GM19239 (cell line): Measurements from ENCODE around the gene PDK2.

Experiments
- DNase-seq: peaks from one replicate; pipeline ENCODE4 v3.0.0; 2011; ENCODE audit warnings: low spot score; ENCODE audit not compliant: insufficient read length
- FAIRE-seq: peaks from 2 replicates; lab custom pipeline; 2011; peaks lifted over from hg19 to GRCh38; lab: Jason Lieb, UNC

Gene PDK2

GRCh38 chr17:50145532-50146229 is 50.5 kb downstream of the PDK2 start:
- FAIRE-seq: no peak

DNA sequence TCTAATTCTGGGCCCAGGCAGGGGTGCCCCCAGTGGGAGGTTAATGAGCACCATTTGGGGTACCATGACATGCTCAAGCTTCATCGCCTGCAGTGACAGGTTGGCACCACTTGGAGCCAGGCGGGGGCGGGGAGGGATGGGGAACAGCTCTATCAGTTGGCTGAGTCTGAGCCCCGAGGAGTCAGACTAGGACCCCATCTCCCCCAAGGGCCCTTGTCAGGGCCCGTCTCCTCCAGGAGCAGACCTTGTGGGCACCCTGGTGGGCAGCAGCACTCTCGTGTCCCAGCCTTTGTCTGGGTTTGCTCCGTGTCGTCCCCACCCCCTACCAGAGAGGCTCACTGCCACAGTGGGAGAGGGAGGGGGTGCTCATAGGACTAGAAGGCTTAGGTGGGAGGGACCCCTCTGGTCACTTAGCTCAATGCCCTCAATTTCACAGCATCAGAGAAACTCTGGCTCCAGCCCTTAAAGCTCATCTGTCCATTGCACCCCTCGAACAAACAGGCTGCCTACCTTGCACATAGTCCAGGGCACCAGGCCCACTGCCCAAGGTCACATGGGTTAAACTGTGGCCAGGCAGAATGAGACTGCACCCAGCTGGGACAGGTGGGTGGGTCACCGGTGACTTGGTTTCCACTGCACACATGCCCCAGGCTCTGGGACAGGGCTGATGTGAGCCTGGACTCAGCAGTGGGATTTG is 51.2 kb downstream of the PDK2 start:
- DNase-seq (no peak), FAIRE-seq (no peak)

More at GRCh38 chr17:50145532-50146229, 50.5 kb downstream of the PDK2 start:
- DNase-seq: no peak

DNA sequence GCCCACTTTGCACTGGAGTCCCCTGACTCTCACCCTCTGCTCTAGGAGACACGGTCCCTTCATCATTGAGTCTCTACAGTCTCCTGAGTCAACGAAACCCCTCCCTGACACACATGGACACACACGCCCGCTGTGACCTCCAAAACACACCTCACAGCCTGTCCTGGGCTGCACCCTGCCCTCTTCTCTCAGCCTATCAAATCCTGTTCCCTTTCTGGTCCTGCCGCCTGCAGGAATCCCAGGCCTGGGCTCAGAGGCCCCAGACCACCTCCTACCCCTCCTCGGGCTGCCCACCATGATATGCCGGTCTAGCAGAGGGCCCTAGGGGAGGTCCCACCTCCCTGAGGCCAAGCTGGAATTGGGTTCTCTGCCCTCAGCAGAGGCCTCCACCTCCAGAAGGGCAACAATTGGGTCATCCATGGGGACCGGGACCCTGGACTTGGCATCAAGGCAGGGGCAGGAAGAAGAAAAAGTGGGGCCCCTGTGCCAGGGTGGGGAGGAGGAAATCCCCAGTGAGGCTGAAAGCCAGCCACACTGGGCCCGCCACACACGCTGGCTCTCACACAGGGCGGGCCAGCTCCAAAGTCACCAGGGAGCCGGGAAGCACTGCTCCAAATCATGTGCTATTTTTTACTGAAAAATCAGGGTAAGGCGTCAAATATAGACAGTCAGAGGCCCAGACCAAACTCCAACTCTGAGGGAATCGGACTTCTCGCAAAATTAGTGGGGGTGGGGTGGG is 51.9 kb downstream of the PDK2 start:
- DNase-seq (no peak), FAIRE-seq (peak; percentile 70)

DNA sequence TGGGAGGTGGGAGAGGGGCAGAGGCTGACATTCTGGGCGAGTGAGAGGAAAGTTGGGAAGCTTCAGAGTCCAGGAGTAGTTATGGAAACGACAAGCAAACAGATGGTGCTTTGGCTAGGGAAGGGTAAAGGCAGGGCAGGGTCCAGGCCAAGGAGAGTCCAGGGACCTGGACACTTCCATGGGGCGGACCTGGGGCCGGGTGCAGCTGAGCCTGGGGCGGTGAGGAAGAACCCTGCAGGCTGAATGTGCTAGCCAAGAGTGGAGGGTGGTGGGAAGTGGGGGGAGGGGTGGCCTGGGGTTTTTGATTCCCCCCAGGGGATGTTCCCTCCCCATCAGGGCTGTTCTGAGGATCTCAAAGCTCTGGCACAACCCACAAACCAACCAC is 52.7 kb downstream of the PDK2 start:
- DNase-seq: no peak
- FAIRE-seq: peak; percentile 49

- FAIRE-seq: peak; percentile 82
- DNase-seq: no peak
Observed at GRCh38 chr17:50148226-50149090, 53.3 kb downstream of the PDK2 start.

- no peak for FAIRE-seq
- no peak for DNase-seq
Observed at GRCh38 chr17:50149091-50149416, 53.9 kb downstream of the PDK2 start.

DNA sequence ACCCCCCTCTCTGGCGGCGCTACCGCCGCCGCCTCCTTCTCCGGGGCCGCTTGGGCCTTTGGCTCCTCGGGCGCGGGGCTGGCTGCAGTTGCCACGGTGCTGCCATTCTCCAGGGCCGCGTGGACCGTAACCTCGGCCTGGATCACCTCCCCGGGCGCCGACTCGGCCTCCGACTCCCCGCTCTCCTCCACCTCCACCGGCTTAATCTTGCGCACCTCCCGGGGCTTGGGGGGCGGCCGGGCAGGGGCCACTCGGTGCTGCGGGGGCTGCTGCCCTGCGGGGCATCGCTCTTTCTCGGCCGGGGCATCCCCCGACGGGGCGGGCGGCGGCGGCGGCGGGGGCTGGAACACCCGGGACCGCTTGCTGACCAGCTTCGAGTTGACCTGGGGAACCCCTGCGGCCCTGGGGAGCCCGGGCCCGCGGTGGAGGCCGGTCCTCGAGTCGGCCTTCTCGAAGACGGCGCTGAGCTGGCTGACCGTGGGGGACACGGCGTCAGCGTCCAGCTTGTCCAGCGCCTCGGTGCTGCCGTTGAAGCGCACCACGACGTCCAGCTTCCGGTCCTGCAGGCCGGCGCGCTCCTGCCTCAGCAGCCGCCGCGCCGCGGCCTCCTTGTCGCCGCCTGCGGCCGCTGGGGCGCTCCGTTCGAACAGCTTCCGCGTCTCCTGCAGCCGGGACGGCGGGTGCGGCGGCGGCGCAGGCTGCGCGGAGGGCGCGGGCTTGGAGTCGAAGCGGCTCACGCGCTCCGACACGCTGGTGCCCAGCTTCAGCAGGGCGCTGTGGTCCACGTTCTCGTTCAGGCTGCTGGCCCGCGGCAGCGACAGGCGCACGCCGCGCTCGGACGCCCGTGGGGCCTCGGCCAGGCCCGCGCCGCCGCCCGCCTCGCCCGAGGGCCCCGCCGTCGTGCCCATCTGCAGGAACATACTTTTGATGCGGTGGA is 54.5 kb downstream of the PDK2 start:
- DNase-seq: no peak
- FAIRE-seq: no peak

DNA sequence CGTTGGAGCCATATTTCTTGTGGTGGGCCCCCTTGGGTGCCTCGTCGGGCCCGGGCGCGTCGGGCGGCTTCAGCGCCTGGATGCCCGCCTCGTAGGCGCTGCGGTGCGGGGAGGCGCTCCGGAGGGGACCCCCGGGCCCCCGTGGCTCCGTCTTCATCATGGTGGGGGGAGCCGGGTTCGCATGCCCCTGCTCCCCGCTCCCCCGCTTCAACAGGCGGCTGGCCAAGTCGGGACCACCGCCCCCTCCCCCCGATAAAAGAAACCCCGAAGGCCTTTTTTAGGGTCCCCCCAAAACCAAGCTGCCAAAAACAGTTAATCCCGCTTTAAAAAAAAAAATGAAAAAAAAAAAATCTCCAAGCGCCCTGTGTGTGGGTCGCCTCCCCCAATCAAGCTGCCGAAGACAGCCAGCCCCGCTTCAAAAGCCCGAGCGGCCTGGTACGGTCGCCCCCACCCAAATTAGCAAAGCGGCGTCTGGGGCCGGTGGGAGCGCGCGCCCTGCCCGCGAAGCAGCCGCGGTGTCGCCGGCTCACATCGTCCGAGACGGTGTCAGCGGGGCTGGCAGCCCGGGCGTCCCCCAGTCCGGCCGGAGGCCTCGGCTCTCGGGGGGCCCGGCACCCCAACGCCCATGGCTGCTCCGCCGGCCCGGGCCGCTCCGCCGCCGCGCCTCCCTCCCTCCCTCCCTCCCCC is 55.3 kb downstream of the PDK2 start, which contains the start of gene PPP1R9B:
Gene PPP1R9B, minus strand, starts transcription at position 324 of the 687 bp plus-strand sequence. Its CDS starts 164 bp downstream, at position 160.
- no peak for FAIRE-seq
- DNase-seq: no peak

DNA sequence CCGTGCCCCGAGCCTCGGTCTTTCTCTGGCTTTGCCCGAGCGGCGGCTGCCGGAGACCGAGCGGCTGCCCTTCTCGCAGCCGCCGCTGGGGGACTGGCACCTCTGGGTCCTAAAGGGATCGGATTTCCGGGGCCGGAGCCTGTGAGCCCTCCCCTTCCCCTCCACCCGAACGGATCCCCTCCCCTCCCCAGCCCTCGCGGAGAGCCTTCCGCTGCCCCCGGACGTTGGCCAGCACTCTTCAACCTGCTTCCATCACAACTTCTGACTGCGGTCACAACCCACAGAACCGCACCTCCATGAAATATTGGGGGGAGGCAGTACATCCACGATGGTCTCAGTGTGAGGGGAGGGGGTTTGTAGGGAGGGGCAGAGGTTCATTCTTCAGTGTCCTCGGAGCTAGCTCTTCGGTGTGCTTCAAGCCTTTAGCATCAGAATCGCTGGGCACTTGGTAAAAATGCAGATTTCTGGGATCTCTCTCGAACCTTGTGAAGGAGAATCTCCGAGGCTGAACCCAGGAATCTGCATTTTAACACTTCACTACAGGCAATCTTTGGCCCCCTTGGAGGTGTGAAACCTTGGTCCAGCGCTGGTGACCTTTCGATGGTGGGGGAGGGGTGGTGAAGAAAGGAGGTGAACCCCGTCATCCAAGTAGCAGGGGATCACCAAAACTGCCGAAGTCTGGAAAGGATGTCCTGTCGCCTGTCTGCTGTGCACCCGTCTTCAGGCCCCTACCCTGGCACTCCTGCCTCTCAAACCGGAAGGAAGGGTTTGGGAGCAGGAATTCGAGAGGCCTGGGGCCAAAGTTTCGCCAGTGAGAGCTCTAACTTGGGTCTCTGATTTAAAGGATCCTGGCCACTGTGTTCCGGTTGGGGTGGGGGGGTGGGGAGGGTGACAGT is 56.1 kb downstream of the PDK2 start:
- FAIRE-seq (no peak), DNase-seq (peak; percentile 96)

GRCh38 chr17:50151937-50152547 is 56.9 kb downstream of the PDK2 start:
- FAIRE-seq: peak; percentile 79
- no peak for DNase-seq

- FAIRE-seq (no peak), DNase-seq (no peak)
Observed at GRCh38 chr17:50152736-50153135, 57.6 kb downstream of the PDK2 start.

DNA sequence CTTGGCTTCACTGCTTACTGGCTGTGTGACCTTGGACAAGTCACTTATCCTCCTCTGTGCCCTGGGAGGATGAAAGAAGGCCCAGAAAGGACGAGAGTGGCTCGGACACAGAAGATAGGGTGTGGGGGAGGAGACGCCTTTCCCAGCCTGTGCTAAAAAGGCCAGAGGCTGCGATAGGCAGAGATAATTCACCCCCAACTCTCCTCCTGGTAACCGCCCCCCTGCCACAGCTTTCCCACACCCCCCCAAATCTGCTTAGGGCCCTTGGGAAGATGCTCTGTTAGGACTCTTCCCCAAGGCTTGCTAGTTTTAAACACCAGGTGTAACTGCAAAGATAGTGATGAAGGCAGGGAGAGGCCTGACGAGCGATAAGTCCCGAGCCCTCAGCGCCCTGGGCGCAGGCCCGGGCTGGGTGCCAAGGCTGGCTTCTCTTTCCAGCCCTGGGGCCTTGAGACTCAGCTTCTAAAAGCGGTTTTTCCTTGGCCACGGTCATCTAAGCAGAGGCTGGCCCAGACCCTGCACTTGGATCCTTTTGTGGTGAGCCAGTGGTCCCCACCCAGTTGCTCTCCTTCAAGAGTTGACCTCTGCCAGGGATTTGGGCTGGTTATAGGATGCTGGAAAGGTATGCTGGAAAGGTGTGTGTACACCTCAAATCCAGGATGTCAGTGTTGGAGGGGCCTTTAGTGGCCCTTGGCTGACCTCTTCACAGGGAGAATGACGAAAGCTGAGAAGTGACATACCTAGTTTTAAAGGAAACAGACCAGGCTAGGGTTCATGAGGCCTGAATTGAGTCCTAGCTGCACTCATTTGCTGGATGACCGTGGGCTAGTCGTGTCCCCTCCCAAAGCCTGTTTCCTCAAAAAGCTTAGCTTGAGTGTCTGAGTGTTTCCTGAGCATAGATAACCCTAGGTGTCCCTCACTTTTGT is 58.8 kb downstream of the PDK2 start:
- FAIRE-seq (peak; percentile 58), DNase-seq (no peak)

GRCh38 chr17:50154604-50155003 is 59.5 kb downstream of the PDK2 start:
- DNase-seq: no peak
- peak; percentile 95 for FAIRE-seq

GRCh38 chr17:50155115-50155819 is 60.1 kb downstream of the PDK2 start:
- DNase-seq (no peak), FAIRE-seq (no peak)

DNA sequence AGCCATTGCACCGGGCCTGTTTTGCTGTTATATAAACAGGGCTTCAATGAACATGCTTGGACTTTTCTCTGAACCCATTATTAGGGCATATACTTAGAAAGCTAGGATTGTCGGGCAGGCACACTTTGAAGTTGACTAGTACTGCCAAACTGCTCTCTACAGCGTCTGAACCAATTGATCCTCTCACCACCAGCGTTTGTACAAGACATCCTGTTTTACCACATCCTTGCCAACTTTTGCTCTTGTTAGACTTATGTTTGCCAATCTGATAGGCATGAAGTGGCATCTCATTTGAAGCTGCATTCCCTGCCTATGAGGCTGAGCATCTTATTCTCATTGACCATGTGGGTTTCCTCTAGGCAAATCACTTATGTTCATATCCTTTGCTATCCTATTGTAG is 62.7 kb downstream of the PDK2 start:
- no peak for DNase-seq
- no peak for FAIRE-seq
